Iris pigment epithelial cell (primary cell): ENCODE measurements around the gene MYO18A.

Experiments used
- DNase-seq: peaks from one replicate; pipeline ENCODE4 v3.0.0-alpha.2; 2011; ENCODE audit warnings: low read depth

The MYO18A gene

GRCh38 chr17:29022074-29022473, 158.1 kb downstream of the MYO18A start:
- DNase-seq = no peak

GRCh38 chr17:29021226-29021625, 159.0 kb downstream of the MYO18A start:
- DNase-seq = no peak
